GM12873 (cell line): ENCODE results near the gene PPP2R1B.

ENCODE experiments used
- TF ChIP-seq, protein P1 (sequence below): IDR thresholded peaks from 2 replicates; pipeline ENCODE4 v1.5.1; 2012; ENCODE audit warnings: low read depth, mild to moderate bottlenecking, moderate library complexity, low read length, control low read depth; ENCODE audit not compliant: insufficient read depth; ENCODE audit errors: missing control alignments

Gene PPP2R1B

DNA sequence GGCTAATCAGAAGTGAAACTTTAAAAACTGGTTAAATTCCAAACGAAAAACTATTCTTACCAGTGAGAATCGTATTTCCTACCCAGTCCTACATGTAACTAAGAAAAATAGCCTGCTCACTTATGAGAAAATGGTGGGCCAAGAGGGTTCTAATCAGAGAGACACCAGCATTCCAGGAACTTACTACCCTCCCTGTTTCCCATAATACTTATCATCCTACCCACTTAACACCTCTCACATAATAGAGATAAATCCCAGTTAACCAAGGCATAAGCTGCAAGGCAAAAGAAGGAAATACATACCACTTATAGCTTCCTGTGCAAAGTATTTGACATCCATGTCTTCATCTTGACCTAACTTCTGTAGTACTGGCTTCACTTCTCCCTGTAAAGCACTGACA lies 24.4 kb downstream of the PPP2R1B start:
- TF ChIP-seq, protein P1, sequence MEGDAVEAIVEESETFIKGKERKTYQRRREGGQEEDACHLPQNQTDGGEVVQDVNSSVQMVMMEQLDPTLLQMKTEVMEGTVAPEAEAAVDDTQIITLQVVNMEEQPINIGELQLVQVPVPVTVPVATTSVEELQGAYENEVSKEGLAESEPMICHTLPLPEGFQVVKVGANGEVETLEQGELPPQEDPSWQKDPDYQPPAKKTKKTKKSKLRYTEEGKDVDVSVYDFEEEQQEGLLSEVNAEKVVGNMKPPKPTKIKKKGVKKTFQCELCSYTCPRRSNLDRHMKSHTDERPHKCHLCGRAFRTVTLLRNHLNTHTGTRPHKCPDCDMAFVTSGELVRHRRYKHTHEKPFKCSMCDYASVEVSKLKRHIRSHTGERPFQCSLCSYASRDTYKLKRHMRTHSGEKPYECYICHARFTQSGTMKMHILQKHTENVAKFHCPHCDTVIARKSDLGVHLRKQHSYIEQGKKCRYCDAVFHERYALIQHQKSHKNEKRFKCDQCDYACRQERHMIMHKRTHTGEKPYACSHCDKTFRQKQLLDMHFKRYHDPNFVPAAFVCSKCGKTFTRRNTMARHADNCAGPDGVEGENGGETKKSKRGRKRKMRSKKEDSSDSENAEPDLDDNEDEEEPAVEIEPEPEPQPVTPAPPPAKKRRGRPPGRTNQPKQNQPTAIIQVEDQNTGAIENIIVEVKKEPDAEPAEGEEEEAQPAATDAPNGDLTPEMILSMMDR, result no peak

DNA sequence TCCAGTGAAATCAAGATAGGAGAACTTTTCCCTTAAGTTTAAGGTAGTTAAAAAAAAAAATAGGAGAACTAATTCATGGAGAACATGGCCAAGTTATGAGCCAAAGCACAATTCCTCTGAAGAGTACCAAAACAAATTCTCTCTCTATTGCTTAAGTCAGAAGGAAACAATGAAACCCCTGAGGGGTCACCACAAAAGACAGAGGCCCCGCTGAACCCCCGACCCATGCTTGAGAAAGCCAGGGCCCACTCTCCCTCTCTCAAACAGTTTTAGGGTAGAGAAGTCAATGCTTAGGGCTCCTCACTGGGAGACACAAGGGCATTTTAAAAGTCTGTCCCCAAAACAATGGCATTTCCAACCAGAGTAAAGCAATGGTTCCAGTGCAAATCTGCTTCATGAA lies 26.9 kb downstream of the PPP2R1B start:
- TF ChIP-seq, protein P1, result no peak

DNA sequence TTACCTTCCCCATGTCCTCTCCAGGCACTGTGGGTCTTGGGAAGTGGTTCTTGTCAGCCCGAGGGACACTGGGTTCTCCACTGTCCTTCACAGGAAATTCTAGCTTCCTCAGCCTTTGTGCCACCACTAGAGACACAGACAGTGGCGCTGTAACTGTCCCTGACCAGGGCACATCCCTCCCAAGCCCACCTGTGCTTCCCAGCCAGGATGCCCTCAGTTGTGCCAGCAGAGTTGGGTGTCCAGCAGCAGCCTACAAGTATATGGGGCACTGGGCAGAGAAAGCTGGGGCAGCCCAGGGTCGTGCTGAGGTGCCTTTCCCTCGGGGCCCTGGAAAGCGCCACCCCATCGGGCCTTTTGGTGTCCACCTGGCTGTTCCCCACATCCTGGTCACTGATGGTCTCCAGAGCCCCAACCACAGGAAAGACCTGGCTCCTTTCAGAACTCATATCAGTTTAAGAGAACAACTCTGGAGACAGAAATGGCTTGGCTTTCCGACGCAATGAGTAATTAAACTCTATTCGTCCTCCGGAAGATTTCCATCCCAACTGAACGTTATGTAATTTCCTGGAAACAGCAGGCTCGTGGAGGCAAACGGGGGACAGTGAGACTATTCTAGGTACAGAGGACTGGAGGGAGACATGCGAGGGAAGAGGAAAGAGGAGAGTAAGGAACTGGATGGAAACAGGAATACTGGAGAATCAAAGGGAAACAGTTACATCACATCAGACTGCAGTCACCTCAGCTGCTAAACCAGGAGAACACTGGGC lies 28.6 kb downstream of the PPP2R1B start:
- TF ChIP-seq, protein P1, result no peak

DNA sequence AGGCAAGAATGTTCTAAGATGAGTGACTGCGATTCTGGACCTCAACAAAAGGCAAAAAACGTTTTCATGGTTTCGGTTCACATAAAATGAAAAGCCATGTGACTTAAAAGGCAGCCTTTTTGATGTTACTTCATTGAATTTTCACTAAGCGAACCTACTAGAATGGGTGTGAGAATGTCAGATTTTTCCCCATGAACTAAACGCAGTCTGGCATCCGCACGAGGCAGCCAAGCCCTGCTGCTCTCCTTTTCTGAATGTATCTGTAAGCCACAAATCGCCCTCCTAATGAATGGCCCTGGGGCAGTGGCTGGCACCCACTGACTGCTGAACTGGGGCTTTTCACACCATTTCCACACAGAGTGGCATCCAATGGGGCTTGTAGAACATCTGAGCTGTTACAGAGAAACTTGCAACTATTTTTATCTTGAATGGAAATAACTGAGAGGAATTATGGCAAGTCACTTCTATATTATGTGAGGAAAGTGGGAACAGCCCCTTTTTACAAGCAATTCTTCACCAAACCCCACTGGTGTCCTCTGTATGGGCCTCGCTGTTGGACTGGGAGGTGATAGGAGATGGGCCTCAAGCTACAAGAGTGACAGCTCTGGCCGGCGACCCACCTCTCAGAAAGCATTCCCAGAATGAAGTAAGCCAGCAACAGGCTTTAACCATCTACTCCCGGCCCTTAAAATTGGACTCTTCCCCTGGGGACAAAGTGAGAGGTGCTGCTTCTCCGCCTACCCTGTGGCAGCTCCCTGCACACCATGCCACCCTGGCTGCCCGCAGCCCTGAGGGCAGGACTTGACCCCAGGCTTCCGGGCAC lies 29.4 kb downstream of the PPP2R1B start:
- TF ChIP-seq, protein P1, result no peak

DNA sequence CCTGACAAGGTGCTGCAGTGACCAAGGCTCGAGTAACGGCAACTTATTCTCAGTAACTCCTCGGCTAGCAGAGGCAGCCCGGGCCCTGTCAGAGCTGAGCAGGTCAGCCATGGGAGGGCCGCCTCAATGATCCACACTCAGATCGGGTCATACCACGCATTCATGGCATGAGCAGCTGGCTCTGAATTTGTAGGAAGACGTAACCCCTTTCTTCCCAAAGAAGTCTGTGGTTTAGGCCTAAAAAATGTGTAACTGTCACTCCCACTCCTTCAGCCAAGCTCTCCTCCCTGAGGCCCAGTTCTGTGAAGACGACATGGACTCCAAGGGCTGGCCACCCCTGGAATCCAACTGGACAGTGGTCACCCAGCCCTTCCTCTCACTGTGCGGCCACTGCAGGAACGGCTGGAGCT lies 30.0 kb downstream of the PPP2R1B start:
- TF ChIP-seq, protein P1, result no peak

DNA sequence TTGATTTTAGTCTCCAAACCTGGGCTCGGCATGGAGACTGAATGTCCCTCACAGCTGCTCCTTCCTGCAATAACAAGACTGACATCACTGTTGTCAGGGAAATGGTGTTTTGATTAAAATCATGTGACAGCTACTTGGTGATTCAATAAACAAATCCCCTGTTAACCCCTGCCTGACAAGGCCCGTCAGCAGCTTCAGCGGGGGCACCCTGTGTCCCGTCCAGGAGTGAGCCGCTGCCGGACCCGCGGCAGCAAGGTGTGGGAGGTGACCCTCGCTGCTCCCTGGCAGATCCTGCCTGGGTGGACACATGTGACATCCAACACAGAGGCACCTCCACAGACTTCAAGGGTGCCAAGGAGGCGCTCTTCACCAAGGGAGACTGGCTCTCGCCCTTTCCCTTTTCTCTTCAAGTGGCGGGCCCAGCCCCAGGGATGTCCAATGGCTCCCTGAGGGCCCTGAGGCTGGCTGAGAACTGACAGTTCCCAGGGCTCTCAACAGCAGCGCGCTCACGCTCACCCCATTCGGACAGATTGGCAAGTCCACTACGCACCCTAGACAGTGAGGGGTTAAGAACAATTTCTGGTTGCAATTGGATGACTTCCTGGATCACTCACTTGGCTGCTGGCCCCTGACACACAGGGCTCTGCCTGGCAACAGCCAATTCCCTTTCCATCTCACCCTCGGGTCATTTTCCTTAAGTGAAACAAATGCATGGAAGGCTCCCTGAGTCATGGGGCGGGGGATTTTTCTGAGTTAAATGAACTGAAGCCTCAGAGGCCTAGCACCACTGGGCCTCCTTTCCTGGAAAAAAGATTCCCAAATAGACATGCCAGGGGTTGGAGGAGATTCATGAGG lies 30.7 kb downstream of the PPP2R1B start:
- TF ChIP-seq, protein P1, result no peak

DNA sequence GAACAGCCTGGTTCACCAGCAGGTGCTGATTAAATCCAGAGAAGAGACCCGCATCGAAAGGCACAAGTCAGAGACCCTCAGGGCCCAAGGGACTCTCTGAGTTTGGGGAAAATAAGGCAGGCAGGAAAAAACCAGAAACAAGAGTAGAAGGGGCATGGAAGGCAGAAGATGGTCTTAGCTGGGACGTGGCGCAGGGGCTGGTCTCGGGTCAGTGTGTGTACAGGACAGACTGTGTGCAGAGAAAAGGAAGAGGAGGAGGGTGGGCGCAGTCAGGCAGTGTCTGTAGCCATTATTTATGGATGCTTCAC lies 31.3 kb downstream of the PPP2R1B start:
- TF ChIP-seq, protein P1, result no peak
